ENCODE data around the gene SETBP1. TPM values are rescaled to one million over a fixed set of nuclear protein-coding genes. Genes with fewer than 3 reads are reported as not detected.

SETBP1 gene
- total and polyA plus RNA-seq, 3 donors from 2014 or later: 6.2 to 34.7 (median 33.1) TPM

DNA sequence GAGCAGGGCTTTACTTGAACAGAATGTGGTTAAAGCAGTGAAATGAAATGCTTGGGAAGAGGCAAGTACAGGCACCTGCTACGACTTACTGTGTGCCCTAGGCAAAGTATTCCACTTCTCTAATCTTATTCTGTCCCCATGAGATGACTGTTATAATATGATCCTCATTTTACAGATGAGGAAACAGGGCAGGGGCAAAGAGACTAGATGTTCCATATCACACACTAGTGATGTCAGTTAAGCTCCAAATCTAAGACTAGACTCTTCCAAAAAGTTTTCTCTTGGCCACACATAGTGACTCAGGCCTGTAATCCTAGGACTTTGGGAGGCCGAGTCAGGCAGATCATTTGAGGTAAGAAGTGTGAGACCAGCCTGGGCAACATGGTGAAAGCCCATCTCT is 235.0 kb downstream of the SETBP1 start:
- TF ChIP-seq POLR2A (IDR thresholded peaks at IDR 0.05): no peak
- TF ChIP-seq, protein P1, sequence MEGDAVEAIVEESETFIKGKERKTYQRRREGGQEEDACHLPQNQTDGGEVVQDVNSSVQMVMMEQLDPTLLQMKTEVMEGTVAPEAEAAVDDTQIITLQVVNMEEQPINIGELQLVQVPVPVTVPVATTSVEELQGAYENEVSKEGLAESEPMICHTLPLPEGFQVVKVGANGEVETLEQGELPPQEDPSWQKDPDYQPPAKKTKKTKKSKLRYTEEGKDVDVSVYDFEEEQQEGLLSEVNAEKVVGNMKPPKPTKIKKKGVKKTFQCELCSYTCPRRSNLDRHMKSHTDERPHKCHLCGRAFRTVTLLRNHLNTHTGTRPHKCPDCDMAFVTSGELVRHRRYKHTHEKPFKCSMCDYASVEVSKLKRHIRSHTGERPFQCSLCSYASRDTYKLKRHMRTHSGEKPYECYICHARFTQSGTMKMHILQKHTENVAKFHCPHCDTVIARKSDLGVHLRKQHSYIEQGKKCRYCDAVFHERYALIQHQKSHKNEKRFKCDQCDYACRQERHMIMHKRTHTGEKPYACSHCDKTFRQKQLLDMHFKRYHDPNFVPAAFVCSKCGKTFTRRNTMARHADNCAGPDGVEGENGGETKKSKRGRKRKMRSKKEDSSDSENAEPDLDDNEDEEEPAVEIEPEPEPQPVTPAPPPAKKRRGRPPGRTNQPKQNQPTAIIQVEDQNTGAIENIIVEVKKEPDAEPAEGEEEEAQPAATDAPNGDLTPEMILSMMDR (IDR thresholded peaks at IDR 0.05): no peak
- Histone ChIP-seq H3K4me3 (no peak overlapping the region), H3K4me1 (peaks cover 7% of the 10 kb centered on the region), H3K27me3 (no peaks in the 10 kb centered on the region), H3K27ac (no peak overlapping the region), H3K9me3 (no peaks in the 10 kb centered on the region), H3K36me3 (ENCODE audit: low read depth, missing control alignments) (no peaks in the 10 kb centered on the region)
- WGBS, 2 donors: 79 to 94% methylated on average over 2 of the region's 2 CpGs
- intact Hi-C loops (cut with DNase I; ENCODE audit: low total_unique reads): no loop called here
- no peak for DNase-seq

DNA sequence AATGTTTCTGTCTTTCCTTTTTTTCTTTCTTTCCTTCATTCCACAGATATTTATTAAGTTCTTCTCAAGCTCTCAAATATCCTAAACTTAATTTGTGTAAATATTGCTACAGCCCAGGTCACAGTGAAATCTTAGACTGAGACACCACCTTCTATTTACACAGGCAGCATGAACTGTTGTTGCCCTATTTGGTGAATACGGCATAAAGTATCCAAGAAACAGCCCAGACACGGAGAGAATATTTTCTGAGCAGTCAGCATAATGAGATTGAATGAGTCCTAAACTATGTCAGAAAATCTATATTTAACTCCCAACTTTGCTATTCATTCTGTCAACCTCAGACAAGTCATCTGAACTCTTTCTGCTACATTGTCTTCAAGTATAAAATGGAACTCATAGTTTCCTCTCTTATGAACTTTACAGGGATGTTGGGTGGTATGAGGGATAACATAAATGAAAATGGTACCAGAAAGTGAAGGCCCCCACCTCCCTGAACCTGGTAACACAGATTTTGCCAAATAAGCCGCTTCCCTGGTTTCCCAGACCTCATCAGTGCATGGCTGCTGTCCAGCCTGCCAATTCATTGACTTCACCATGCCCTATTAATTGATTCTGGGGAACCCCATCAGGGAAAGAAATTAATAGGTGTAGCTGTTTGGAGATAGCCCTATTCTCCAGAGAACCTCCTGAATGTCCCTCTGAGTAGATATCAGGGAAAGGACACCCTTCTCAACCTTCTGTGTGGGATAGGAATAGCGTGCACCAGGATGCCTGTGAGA is 235.9 kb downstream of the SETBP1 start:
- 70 to 74% methylated on average over 4 of the region's 4 CpGs for WGBS, 2 donors
- no peak overlapping the region for H3K4me3 ChIP-seq
- H3K36me3 ChIP-seq (ENCODE audit: low read depth, missing control alignments): no peaks in the 10 kb centered on the region
- peaks cover 7% of the 10 kb centered on the region for H3K4me1 ChIP-seq
- intact Hi-C loops (cut with DNase I; ENCODE audit: low total_unique reads): no loop called here
- H3K9me3 ChIP-seq: no peaks in the 10 kb centered on the region
- no peak for DNase-seq
- TF ChIP-seq, protein P1 (IDR thresholded peaks at IDR 0.05): no peak
- TF ChIP-seq POLR2A (IDR thresholded peaks at IDR 0.05): no peak
- no peaks in the 10 kb centered on the region for H3K27me3 ChIP-seq
- peak overlapping the region; percentile 29 to 46 for H3K27ac ChIP-seq

DNA sequence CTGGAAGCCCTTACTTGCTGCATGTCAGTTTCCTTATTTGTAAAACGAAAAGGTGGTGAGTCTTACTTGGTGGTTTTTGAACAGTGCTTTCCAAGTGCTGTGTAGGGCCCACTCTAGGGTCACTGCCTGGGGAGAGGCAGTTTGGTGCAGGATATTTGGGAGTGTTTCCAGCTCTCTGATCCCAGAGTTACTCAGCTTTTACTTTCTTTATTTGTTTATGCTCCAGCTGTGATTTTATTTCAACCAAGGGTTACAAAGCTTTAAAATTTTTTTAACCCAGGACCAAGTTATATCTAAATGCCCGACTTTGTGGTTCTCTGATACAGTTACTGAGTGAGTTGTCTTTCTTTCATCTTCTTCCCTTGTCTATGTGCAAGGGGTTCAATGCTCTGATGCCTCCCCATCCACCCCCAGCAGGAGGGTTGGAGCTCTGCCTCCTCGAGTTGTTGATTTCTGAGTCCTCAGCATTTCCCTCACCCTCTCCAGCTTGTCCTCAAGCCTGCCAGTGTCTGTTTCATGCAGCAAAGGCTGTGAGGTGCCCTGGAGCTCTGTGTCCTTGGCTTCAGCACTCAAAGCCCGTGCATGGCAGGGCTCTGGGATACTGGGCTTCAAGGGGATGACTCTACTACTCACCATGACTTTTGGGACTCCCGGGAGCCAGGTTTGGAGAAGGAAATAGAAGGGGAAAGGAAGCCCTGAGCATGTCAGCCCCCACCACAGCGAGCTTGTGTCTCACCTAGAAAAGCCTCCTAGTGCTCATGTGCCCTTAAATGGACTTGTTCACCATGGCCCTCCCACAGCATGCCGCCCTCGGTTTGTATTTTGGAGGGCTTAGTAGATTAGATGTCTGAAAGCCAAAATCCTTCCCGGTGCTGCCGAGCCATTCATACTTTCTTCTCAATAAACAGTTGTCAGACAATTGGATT is 236.8 kb downstream of the SETBP1 start:
- Histone ChIP-seq H3K27ac (peak overlapping the region; percentile 29 to 46), H3K4me3 (no peak overlapping the region), H3K9me3 (no peaks in the 10 kb centered on the region), H3K27me3 (no peaks in the 10 kb centered on the region), H3K4me1 (peaks cover 7% of the 10 kb centered on the region), H3K36me3 (ENCODE audit: low read depth, missing control alignments) (no peaks in the 10 kb centered on the region)
- TF ChIP-seq, protein P1 (IDR thresholded peaks at IDR 0.05): no peak
- TF ChIP-seq POLR2A (IDR thresholded peaks at IDR 0.05): no peak
- intact Hi-C loops (cut with DNase I; ENCODE audit: low total_unique reads): no loop called here
- DNase-seq: peak; percentile 28
- WGBS, 2 donors: 45 to 51% methylated on average over 10 of the region's 10 CpGs

DNA sequence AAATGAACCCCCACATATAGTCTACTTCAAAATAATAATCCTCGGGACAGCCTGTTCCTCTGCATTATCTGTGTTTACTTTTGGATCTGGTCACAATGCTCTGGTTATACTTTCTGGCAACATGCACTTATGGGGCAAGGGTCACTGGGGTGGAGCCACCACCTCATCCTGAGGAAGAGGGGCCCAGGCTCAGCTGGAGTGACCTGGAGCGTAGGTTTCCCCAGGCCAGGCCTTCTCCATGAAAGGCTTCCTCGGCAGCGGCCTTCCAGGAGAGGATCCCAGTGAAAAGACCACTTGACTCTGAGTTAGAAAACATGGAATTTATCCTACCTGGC is 237.4 kb downstream of the SETBP1 start:
- Histone ChIP-seq H3K27ac (peak overlapping the region; percentile 29 to 46), H3K27me3 (no peaks in the 10 kb centered on the region), H3K9me3 (no peaks in the 10 kb centered on the region), H3K36me3 (ENCODE audit: low read depth, missing control alignments) (no peaks in the 10 kb centered on the region), H3K4me1 (peaks cover 7% of the 10 kb centered on the region), H3K4me3 (no peak overlapping the region)
- intact Hi-C loops (cut with DNase I; ENCODE audit: low total_unique reads): no loop called here
- TF ChIP-seq, protein P1 (IDR thresholded peaks at IDR 0.05): no peak
- no peak for TF ChIP-seq POLR2A (IDR thresholded peaks at IDR 0.05)
- 66 to 88% methylated on average over 4 of the region's 4 CpGs for WGBS, 2 donors
- DNase-seq: peak; percentile 45
